SK-N-SH (cell line): ENCODE data around the gene OCIAD2. TPM values are rescaled to one million over a fixed set of nuclear protein-coding genes. Genes with fewer than 3 reads are reported as not detected.

Experiments
- CTCF ChIA-PET: fragments of 300-600, 350-600 bp; formaldehyde crosslinking; extraction: SDS; loops from one replicate; lab custom pipeline; 2021; lab: Yijun Ruan, JAX
- POLR2A ChIA-PET: fragments of 350-600 bp; sonication (Branson Sonifier 250); formaldehyde crosslinking; extraction: SDS; loops from one replicate; lab custom pipeline; 2020; ENCODE audit warnings: antibody characterized with exemption, inconsistent platforms; lab: Yijun Ruan, JAX
- DNase-seq: peaks from one replicate; pipeline ENCODE4 v3.0.0; 2012
- H2AFZ ChIP-seq: fragments of 200-600 bp; sonication (generic); 2 replicates; pipeline ENCODE4 v1.8.1; 2016; ENCODE audit warnings: antibody characterized with exemption, mild to moderate bottlenecking, low read depth
- H3F3A ChIP-seq: fragments of 200-600 bp; sonication (generic); replicated peaks from 2 replicates; pipeline ENCODE3; 2016; ENCODE audit warnings: antibody characterized with exemption, mild to moderate bottlenecking; ENCODE audit not compliant: insufficient read depth
- H3K27ac ChIP-seq, 2 experiments: fragments of 200-500 bp in 1 of 2; fragments of 200-600 bp in 1 of 2; sonication (Bioruptor generic) in 1 of 2; sonication (generic), shearing (Covaris generic) in 1 of 2; 2 replicates each; pipeline versions ENCODE4 v1.5.1 to v1.6.1; 2014 to 2016; ENCODE audit warnings: low read depth in 2 of 2, inconsistent platforms in 1 of 2, low read length in 1 of 2, mild to moderate bottlenecking in 1 of 2, mixed read lengths in 1 of 2
- H3K27me3 ChIP-seq: fragments of 200-600 bp; sonication (generic), shearing (Covaris generic); 2 replicates; pipeline ENCODE4 v1.6.1; 2016; ENCODE audit warnings: mixed run types; ENCODE audit not compliant: insufficient read depth
- H3K36me3 ChIP-seq, 2 experiments: fragments of 200-500 bp in 1 of 2; fragments of 200-600 bp in 1 of 2; sonication (Bioruptor generic) in 1 of 2; sonication (generic) in 1 of 2; replicated peaks in 1 of 2; 2 replicates each; pipeline versions ENCODE3 to v1.5.1; 2014 to 2016; ENCODE audit warnings: low read length in 1 of 2, mild to moderate bottlenecking in 1 of 2; ENCODE audit not compliant: insufficient read depth in 2 of 2, control insufficient read depth in 1 of 2
- H3K4me1 ChIP-seq, 2 experiments: fragments of 200-500 bp in 1 of 2; fragments of 200-600 bp in 1 of 2; sonication (Bioruptor generic) in 1 of 2; sonication (generic), shearing (Covaris generic) in 1 of 2; 2 replicates each; pipeline versions ENCODE4 v1.5.1 to v1.6.1; 2014 to 2016; ENCODE audit warnings: low read depth in 1 of 2, low read length in 1 of 2, mixed run types in 1 of 2; ENCODE audit not compliant: insufficient read depth in 2 of 2, control insufficient read depth in 1 of 2
- H3K4me2 ChIP-seq: fragments of 200-600 bp; sonication (generic), shearing (Covaris generic); 2 replicates; pipeline ENCODE4 v1.6.1; 2017; ENCODE audit warnings: mixed run types
- H3K4me3 ChIP-seq, 2 experiments: fragments of 200-500 bp in 1 of 2; fragments of 200-600 bp in 1 of 2; sonication (Bioruptor generic) in 1 of 2; sonication (generic), shearing (Covaris generic) in 1 of 2; 2 replicates each; pipeline versions ENCODE4 v1.5.1 to v1.8.1; 2014 to 2016; ENCODE audit warnings: low read depth in 2 of 2, inconsistent platforms in 1 of 2, low read length in 1 of 2, mild to moderate bottlenecking in 1 of 2, mixed read lengths in 1 of 2, moderate library complexity in 1 of 2
- H3K79me2 ChIP-seq: fragments of 200-600 bp; sonication (generic); 2 replicates; pipeline ENCODE4 v1.8.1; 2017; ENCODE audit warnings: mild to moderate bottlenecking; ENCODE audit not compliant: insufficient read depth
- H3K9ac ChIP-seq: fragments of 200-600 bp; sonication (generic); 2 replicates; pipeline ENCODE4 v1.6.1; 2017; ENCODE audit warnings: mixed run types
- H3K9me2 ChIP-seq: fragments of 200-600 bp; sonication (generic); 2 replicates; pipeline ENCODE4 v1.6.1; 2017; ENCODE audit warnings: mixed run types
- H3K9me3 ChIP-seq: fragments of 200-600 bp; sonication (generic); 2 replicates; pipeline ENCODE4 v1.6.1; 2017; ENCODE audit warnings: mixed run types, mild to moderate bottlenecking, moderate library complexity
- H4K20me1 ChIP-seq: fragments of 200-600 bp; sonication (generic); 2 replicates; pipeline ENCODE4 v1.6.1; 2017; ENCODE audit warnings: mild to moderate bottlenecking, mixed run types; ENCODE audit not compliant: insufficient read depth
- CHD2 ChIP-seq: fragments of 150-350 bp; IDR thresholded peaks from 2 replicates; pipeline ENCODE4 v1.6.1; 2018; ENCODE audit warnings: low read length; ENCODE audit not compliant: partially characterized antibody
- ELF1 ChIP-seq: IDR thresholded peaks from 2 replicates; pipeline ENCODE4 v1.4.0; 2012
- EZH2phosphoT487 ChIP-seq: fragments of 200-600 bp; sonication (generic); IDR thresholded peaks from 2 replicates; pipeline ENCODE4 v1.6.1; 2017; ENCODE audit warnings: low read depth, mixed run types, mild to moderate bottlenecking, antibody characterized with exemption, moderate library complexity, borderline replicate concordance
- FOSL2 ChIP-seq: IDR thresholded peaks from 2 replicates; pipeline ENCODE4 v1.4.0; 2012; ENCODE audit warnings: low read depth, mild to moderate bottlenecking, moderate library complexity, borderline replicate concordance
- FOXM1 ChIP-seq: IDR thresholded peaks from 2 replicates; pipeline ENCODE4 v1.4.0; 2012; ENCODE audit warnings: low read depth, mild to moderate bottlenecking
- GABPA ChIP-seq: IDR thresholded peaks from 2 replicates; pipeline ENCODE4 v1.4.0; 2012; ENCODE audit warnings: low read depth, mild to moderate bottlenecking
- GATA2 ChIP-seq: sonication (generic); formaldehyde crosslinking; IDR thresholded peaks from 2 replicates; pipeline ENCODE4 v1.5.0; 2020; ENCODE audit warnings: mild to moderate bottlenecking, missing genetic modification reagents
- MEF2A ChIP-seq: IDR thresholded peaks from 2 replicates; pipeline ENCODE4 v1.4.0; 2012; ENCODE audit warnings: low read depth, borderline replicate concordance
- MXI1 ChIP-seq: IDR thresholded peaks from 2 replicates; pipeline ENCODE4 v1.6.1; 2012; ENCODE audit warnings: mild to moderate bottlenecking, low read depth, low read length, improper control_type of control experiment
- NFIC ChIP-seq: IDR thresholded peaks from 2 replicates; pipeline ENCODE4 v1.4.0; 2012; ENCODE audit warnings: borderline replicate concordance
- NRF1 ChIP-seq: IDR thresholded peaks from 2 replicates; pipeline ENCODE4 v1.6.1; 2012; ENCODE audit warnings: low read depth, mild to moderate bottlenecking, low read length
- POLR2AphosphoS5 ChIP-seq: IDR thresholded peaks from 2 replicates; pipeline ENCODE4 v1.6.1; 2012; ENCODE audit warnings: low read depth, low read length
- RFX5 ChIP-seq: IDR thresholded peaks from 2 replicates; pipeline ENCODE4 v1.6.1; 2012; ENCODE audit warnings: mild to moderate bottlenecking, improper control_type of control experiment, low read length
- SIN3A ChIP-seq: IDR thresholded peaks from 2 replicates; pipeline ENCODE4 v1.6.1; 2012; ENCODE audit warnings: low read depth, mild to moderate bottlenecking, low read length, moderate library complexity, borderline replicate concordance
- TAF1 ChIP-seq: IDR thresholded peaks from 2 replicates; pipeline ENCODE4 v1.6.1; 2012; ENCODE audit warnings: low read depth, mild to moderate bottlenecking, low read length, moderate library complexity, borderline replicate concordance
- TEAD4 ChIP-seq: IDR thresholded peaks from 2 replicates; pipeline ENCODE4 v1.4.0; 2012; ENCODE audit warnings: mild to moderate bottlenecking, borderline replicate concordance; ENCODE audit not compliant: insufficient read depth
- polyA plus RNA-seq, 3 experiments: library from polyadenylated mRNA; depleted of rRNA; stranded (reverse); fragments of >200 nt; gene quantifications; 2 replicates each; pipeline ENCODE4 v1.2.3, GENCODE V29; 2012
- TF ChIP-seq, protein P1 (sequence below): IDR thresholded peaks from 2 replicates; pipeline ENCODE4 v1.4.0; 2012; ENCODE audit warnings: low read depth, borderline replicate concordance
- TF ChIP-seq, protein P2 (sequence below): IDR thresholded peaks from 2 replicates; pipeline ENCODE4 v1.4.0; 2012; ENCODE audit warnings: low read depth, borderline replicate concordance
- TF ChIP-seq, protein P3 (sequence below): IDR thresholded peaks from 2 replicates; pipeline ENCODE4 v1.4.0; 2012; ENCODE audit warnings: low read depth
- TF ChIP-seq, protein P4 (sequence below): IDR thresholded peaks from 2 replicates; pipeline ENCODE4 v1.6.1; 2012; ENCODE audit warnings: mild to moderate bottlenecking, low read depth, low read length, moderate library complexity

The OCIAD2 gene
- polyA plus RNA-seq, 1 of the 3 experiments (the other 2 are of a cell fraction) = 387 TPM

DNA sequence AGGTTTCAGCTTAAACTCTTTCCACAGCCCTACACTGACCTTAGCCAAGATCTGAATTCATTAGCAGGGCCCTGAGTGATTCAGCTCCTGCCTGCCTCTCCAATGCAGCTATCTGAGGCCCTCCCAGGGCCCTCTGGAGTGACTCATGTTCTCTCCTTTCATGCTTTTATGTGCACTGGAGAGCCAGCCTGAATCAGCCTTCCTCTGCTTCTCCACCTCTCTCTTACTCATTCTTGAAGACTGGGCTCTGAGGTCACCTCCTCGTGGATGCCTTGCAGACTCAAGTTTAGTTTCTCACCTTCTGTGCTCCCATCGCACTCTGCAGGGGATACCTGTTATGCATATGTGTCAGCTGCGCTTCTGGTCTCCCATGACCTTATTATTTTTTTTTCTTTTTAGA, 3.1 kb upstream of the OCIAD2 start (continued):
- TF ChIP-seq, protein P1, sequence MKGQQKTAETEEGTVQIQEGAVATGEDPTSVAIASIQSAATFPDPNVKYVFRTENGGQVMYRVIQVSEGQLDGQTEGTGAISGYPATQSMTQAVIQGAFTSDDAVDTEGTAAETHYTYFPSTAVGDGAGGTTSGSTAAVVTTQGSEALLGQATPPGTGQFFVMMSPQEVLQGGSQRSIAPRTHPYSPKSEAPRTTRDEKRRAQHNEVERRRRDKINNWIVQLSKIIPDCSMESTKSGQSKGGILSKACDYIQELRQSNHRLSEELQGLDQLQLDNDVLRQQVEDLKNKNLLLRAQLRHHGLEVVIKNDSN = no peak
- TF ChIP-seq ELF1 = no peak
- TF ChIP-seq POLR2AphosphoS5 = peak; percentile 41; the same call in 1 of the 2 replicates
- TF ChIP-seq FOSL2 = peak; percentile 97
- TF ChIP-seq MEF2A = no peak
- TF ChIP-seq GABPA = no peak
- TF ChIP-seq, protein P2, sequence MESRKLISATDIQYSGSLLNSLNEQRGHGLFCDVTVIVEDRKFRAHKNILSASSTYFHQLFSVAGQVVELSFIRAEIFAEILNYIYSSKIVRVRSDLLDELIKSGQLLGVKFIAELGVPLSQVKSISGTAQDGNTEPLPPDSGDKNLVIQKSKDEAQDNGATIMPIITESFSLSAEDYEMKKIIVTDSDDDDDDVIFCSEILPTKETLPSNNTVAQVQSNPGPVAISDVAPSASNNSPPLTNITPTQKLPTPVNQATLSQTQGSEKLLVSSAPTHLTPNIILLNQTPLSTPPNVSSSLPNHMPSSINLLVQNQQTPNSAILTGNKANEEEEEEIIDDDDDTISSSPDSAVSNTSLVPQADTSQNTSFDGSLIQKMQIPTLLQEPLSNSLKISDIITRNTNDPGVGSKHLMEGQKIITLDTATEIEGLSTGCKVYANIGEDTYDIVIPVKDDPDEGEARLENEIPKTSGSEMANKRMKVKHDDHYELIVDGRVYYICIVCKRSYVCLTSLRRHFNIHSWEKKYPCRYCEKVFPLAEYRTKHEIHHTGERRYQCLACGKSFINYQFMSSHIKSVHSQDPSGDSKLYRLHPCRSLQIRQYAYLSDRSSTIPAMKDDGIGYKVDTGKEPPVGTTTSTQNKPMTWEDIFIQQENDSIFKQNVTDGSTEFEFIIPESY = 0 out of 2 replicates have a peak, but pooled peaks have one; percentile 53
- no peak for TF ChIP-seq NRF1
- TF ChIP-seq RFX5 = no peak
- TF ChIP-seq NFIC = peak; percentile 83
- TF ChIP-seq, protein P3, sequence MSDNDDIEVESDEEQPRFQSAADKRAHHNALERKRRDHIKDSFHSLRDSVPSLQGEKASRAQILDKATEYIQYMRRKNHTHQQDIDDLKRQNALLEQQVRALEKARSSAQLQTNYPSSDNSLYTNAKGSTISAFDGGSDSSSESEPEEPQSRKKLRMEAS = peak; percentile 91
- TF ChIP-seq TEAD4 = peak; percentile 54; the same call in 1 of the 2 replicates
- peak; percentile 47; the same call in 1 of the 2 replicates for TF ChIP-seq SIN3A
- TF ChIP-seq, protein P4, sequence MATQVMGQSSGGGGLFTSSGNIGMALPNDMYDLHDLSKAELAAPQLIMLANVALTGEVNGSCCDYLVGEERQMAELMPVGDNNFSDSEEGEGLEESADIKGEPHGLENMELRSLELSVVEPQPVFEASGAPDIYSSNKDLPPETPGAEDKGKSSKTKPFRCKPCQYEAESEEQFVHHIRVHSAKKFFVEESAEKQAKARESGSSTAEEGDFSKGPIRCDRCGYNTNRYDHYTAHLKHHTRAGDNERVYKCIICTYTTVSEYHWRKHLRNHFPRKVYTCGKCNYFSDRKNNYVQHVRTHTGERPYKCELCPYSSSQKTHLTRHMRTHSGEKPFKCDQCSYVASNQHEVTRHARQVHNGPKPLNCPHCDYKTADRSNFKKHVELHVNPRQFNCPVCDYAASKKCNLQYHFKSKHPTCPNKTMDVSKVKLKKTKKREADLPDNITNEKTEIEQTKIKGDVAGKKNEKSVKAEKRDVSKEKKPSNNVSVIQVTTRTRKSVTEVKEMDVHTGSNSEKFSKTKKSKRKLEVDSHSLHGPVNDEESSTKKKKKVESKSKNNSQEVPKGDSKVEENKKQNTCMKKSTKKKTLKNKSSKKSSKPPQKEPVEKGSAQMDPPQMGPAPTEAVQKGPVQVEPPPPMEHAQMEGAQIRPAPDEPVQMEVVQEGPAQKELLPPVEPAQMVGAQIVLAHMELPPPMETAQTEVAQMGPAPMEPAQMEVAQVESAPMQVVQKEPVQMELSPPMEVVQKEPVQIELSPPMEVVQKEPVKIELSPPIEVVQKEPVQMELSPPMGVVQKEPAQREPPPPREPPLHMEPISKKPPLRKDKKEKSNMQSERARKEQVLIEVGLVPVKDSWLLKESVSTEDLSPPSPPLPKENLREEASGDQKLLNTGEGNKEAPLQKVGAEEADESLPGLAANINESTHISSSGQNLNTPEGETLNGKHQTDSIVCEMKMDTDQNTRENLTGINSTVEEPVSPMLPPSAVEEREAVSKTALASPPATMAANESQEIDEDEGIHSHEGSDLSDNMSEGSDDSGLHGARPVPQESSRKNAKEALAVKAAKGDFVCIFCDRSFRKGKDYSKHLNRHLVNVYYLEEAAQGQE = peak; percentile 54; the same call in 1 of the 2 replicates
- TF ChIP-seq GATA2 (CRISPR knock-in tag) = no peak
- TF ChIP-seq FOXM1 = no peak
- TF ChIP-seq, all 33 proteins: peak for 14

DNA sequence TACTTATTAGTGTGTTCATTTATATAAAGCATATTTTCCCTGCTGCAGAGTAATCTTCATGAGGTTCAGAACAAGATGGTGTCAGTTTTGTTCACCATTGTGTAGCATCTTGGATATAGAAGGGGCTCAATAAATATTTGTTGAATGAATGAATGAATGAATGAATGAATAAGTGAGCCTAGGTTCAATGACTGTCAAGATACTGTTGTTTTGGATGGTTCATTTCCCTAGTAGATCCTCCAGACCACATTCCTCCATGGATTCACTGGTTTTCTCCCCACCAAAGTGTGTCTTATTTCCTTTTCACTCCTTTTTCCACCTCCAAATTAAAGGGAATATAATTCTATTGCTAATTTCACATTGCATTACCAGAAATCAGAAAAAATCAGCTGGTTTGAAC, 2.1 kb upstream of the OCIAD2 start:
- H3K4me3 ChIP-seq = no peak overlapping the region
- CTCF ChIA-PET = no interaction called here
- POLR2A ChIA-PET = no interaction called here
- TF ChIP-seq EZH2phosphoT487 (no peak), NFIC (no peak), MXI1 (no peak), CHD2 (no peak), NRF1 (no peak), RFX5 (no peak), TAF1 (no peak)
- TF ChIP-seq, protein P1 = no peak
- TF ChIP-seq, protein P4 = no peak

More for the DNA sequence above, 2.1 kb upstream of the OCIAD2 start:
- Histone ChIP-seq H2AFZ (no peak overlapping the region), H3K4me2 (peak overlapping the region; percentile 67), H3F3A (peaks cover 41% of the 10 kb centered on the region), H4K20me1 (no peaks in the 10 kb centered on the region), H3K27me3 (no peaks in the 10 kb centered on the region), H3K9ac (no peak overlapping the region), H3K9me2 (no peaks in the 10 kb centered on the region), H3K9me3 (no peaks in the 10 kb centered on the region), H3K36me3 (peaks cover 2 to 8% of the 10 kb centered on the region in 2 experiments), H3K79me2 (peaks cover 26% of the 10 kb centered on the region), H3K27ac (peak overlapping the region in 1 of 2 experiments; percentile 88; a peak in 2 of 4 replicates), H3K4me1 (peaks cover 17 to 27% of the 10 kb centered on the region in 2 experiments)
- no peak for DNase-seq
